ENCODE results near the gene PIP5KL1.

The PIP5KL1 gene

DNA sequence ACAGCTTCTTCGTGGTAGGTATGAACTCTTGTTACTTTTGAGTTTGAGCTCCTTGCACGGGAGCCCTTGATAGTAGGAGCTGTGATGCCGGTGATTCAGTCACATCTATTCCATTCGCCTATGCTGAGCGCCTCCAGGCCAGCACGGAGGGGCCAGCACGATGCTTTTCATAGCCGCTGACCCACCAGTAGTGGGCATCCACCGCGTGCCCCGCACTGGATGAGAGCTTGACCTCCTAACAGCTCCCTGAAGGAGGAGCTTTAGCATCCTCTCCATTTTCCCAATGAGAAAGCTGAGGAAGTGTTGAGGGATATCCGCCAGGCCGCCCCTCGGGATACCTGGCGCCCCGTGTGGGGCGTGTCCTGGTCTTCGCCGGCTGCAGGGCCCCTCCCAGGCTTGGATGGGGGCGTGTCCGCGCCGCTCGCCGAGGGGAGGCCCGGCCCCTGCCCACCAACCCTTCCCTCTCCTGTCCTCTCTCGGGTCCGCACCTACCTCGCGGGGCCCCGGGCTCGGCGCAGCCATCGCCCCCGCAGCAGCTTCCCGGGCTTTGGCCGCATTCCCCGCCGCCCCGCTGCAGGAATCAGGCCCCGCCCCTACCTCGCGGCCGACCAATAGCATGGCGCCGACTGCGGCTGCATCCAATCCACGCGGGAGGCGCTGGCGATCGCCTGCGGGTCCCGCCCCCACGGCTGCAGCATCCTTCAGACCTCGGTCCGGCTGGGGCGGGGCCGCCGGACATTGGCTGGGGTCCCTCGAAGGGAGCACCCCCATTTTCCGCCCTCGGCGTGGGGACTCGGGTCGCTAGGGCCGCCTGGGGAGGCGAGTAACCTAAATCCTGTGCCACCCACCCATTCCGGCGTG is at the start of gene PIP5KL1:
PIP5KL1 (minus strand) TSS at position 547 of the 861 bp plus-strand sequence; CDS start at position 522, 25 bp downstream.
- DNase-seq (ENCODE audit: low read depth) = peak; percentile 57

DNA sequence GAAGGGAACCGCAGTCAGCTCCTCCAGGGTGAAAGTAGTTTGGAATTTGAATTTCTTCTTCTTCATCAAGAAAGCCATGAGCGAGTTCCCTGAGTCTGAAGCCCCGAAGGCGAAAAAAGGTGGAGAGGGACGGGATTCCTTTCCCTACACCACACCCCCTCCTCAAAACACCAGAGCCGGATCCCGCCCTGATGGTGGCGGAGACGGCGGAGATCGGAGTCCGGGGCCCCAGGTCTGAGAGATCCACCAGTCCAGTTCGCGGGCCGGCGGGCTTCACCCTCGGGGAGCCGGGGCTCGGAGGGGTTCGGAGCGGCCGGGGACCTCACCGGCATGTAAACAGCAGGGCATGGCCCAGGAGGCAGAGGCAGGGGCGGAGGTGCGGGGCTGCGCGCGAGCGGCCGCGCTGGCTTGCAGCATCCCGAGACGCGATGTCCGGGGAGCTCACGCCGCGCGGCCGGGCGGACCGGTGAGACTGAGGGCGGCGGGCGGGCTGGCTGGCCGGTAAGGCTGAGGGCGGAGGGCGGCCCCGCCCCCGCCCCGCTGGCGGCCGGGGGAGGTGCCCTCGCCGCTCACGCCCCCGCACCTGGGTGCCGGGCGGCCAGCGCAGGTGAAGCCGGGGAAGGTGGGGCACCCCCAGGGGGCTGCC is 49.6 kb upstream of the PIP5KL1 start:
- DNase-seq (ENCODE audit: low read depth) = no peak

DNA sequence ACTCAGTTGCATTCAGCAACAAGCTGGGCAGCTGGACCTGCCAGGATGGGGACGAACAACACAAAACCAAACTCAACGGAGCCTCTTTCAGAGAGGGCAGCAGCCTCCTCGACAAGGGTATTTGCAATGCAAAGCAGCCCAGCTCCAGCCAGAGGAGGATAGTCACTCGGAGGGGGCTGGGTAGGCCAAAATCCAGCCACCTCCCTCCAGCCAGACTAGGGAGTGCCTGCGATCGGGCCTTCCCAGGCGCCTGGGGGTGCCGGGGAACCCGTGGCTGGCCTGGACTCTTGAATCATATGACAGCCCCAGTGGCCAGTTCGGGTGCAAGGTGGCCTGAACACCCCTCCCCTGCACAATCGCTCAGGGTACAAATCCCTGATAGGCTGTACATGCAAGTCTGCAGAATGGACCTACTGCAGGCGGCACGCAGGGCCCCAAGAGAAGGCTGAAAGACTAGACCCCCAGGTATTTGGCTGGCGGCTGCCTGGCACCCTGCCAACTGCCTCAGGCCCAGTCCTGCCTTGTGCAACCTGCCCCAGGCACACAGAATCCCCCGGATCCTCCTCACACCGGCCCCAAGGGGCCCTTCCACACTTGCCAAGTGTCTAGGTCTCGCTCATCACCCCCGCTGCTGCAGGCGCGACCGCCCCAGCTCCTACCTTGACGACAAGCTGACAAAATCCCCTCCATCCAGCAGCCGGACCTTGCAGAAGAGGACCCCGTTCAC is 48.9 kb upstream of the PIP5KL1 start:
- DNase-seq (ENCODE audit: low read depth) = no peak

DNA sequence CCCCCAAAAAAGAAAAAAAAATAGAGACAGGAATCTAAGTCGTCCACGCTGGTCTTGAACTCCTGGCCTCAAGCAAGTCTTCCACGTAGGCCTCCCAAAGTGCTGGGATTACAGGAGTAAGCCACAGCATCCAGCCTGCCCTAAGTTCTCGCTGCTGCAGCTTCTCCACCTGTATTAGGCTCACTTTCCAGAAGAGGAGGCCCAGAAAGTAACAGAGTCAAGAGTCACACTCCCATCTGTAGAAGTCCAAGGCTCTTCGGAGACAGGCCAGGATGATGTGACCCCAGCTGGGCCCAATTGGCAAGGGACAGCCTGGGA is 48.4 kb upstream of the PIP5KL1 start:
- no peak for DNase-seq (ENCODE audit: low read depth)

- DNase-seq (ENCODE audit: low read depth) = no peak
Measured at GRCh38 chr9:127977884-127978647, 47.5 kb upstream of the PIP5KL1 start.

GRCh38 chr9:127977009-127977883 is 46.7 kb upstream of the PIP5KL1 start:
- no peak for DNase-seq (ENCODE audit: low read depth)

DNA sequence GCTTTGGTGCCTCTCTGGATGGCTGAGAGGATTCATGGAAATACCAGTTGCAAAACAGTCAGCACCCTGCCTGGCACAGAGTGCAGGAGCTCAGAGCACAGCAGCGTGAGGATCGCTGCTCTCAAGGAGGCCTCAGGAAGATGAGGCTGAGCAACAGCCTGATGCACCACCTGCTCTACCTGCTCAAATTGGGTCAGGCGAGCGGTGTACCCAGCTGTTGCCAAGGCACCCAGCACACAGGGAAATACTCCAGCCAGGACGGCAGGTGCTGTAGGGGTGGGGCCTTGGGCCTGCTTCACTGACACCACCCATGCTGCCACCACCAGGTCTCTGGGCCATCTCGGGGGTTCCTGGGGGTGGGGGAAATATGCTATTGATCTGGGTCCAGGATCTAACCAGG is 45.9 kb upstream of the PIP5KL1 start:
- DNase-seq (ENCODE audit: low read depth) = no peak

GRCh38 chr9:127975376-127976315 is 45.1 kb upstream of the PIP5KL1 start:
- DNase-seq (ENCODE audit: low read depth) = no peak

- no peak for DNase-seq (ENCODE audit: low read depth)
Measured at GRCh38 chr9:127974769-127975261, 44.2 kb upstream of the PIP5KL1 start.

GRCh38 chr9:127974001-127974768 is 43.6 kb upstream of the PIP5KL1 start:
- no peak for DNase-seq (ENCODE audit: low read depth)

DNA sequence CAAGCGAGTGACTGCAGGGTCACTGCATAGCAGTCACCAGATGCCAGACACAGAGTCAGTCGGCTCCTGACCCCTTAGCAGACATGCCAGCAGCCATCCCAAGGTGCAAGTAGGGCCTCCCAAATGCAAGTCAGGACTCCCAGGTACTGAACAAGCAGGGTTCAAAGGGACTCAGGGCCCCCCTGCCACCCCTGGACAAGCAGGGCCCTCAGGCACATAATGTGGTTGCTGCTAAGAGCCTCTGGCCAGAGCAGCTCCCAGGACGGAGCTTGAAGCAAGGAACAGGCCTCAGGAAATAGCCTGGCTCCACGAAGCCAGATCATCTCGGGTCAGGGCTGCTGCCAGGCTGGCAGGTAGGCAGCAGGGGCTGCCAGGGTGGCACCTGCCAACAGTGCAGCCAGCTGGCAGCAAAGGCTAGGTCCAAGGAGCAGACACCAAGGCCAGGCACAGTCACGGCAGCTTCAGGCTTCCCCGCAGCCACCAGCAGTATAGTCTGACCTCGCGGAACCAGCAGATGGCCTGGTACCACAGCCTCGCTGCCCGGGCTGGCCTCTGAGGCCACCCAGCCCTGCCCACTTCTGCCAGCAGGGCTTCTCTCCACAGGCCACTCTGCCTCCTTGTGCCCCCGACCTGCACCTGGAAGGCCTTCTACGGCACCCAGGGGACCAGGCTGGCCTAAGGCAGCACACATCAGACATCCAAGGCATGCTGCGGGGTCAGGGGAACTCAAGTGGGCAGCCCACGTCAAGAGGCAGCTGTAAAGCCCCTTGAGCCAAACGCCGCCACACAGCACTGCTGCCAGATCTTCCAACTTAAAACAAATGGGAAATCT is 42.8 kb upstream of the PIP5KL1 start:
- DNase-seq (ENCODE audit: low read depth) = no peak

GRCh38 chr9:127972236-127972871 is 41.8 kb upstream of the PIP5KL1 start:
- DNase-seq (ENCODE audit: low read depth) = no peak

DNA sequence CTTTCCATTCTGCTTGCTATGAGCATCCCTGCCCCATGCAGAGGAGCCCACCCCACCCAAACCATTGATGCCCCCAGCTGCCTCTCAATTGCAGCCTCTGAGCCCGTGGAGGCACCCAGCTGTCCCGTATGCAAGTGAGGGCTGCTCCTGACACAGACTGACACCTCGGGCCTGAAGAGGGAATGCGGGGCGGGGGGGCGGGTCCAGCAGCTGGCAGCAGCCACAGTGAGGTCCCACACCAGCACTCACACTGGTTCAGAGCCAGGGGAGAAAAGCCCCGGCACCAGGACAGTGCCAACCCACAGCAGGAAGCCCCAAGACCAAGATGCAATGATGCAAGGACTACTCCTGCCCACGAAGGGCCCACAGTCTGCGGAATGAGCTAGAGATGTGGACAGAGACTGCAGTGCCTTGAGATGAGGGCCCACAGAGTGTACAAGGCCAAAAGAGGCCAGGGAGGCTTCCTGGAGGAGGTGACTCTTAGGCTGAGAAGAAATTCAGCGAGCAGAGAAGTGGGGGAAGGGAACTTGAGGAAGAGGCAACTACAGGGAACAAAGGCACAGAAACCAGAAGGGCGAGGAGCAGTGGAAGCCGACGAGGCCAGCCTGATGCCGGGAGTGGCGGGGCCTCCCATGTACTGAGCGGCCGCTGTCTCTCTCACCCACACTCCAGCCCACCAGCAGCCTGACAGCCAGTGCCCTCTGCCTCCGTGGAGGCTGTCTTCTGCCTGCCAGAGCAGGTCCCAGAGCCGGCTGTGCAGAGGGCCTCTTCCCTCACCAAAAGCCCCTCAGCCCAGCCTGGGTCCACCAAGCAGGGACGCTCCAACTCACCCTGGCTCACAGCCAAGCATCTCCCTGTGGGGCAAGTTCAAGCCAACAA is 41.0 kb upstream of the PIP5KL1 start:
- DNase-seq (ENCODE audit: low read depth) = no peak

DNA sequence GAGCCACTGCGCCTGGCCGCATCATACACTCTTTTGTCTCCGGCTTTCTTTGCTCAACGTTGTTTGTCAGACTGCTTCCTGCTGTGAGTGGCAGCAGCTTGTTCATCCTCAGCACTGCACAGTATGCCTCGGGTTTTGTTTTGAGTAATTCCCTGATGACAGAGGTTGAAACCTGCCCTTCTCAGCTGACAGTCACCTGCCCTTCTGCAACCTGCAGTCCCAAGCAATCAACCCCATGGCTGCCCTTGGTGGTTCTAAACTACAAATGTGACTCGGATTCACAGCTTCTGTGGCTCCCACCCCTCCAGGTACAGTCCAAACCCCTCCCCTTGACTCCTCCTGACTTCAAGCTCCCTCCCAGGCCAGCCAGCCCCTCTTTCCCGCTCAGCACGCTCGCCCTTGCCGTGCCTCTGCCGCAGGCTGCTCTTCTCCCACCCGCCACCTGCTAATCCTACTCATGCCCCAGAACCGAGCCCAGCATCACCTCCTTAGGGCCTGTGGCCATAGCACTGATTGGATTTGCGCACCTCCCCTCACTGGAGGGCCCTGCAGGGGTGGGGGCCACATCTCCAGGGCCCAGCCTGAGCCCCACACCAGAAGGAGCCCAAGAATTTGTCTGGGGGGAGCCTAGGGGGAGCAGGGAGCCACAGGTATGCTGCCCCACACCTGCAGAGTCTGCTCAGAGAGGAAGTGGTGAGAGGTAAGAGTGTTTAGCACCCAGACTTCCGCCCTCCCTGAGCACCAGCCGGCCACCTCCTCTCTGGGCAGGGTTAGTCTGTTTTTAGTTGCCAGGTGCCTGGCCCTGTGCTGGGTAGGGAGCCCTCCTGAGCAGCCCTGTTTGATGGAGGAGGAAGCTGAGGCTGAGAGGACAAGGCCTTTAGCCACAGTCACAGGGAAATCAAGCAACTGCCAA is 40.1 kb upstream of the PIP5KL1 start:
- DNase-seq (ENCODE audit: low read depth) = peak; percentile 71

DNA sequence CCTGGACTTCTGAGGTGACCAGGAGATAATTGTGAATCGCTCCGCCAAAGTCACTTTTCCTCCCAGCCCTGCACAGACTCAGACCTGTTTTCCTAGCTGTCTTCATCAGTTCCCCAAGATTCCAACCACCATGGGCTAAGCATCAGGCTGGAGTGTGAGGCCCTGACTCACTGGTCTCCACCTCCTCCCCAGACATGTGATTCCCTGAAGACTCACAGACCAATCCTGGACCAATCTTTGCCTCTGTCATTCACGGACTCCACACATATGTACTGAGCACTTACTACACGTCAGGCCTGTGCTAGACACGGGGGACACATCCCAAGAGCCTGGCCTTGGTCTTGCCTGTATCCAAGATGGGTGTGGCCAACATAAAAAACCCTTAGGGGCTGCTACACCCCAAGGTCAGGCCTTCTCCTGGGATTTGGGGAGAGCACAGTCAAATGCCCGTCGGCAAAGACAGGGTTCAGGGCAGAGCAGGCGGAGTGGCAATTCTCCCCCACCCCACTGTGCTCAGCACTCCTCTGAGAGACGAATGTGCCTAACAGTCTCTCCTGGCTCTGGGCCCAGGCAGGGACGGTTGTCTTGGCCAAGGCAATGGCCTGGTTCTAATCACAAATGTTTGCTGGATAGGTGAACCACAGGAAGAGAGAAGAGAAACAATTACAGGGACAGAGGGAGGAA is 38.3 kb upstream of the PIP5KL1 start:
- DNase-seq (ENCODE audit: low read depth) = no peak

All from activated T-cell treated with anti-CD3 and anti-CD28 coated beads for 24 hours (primary cell).